NCI-H526 treated with DMSO at 0.1 percent for 48 hours (cell line): ENCODE data around the gene CYP21A2.
"Not testable (repeated sequence)": the region's sequence is repeated elsewhere in the genome, so short reads cannot be mapped to it uniquely, and the experiment has no call there.

Experiments
- DNase-seq: peaks from one replicate; lab custom pipeline; 2025; lab: John Stamatoyannopoulos, UW

Gene CYP21A2

DNA sequence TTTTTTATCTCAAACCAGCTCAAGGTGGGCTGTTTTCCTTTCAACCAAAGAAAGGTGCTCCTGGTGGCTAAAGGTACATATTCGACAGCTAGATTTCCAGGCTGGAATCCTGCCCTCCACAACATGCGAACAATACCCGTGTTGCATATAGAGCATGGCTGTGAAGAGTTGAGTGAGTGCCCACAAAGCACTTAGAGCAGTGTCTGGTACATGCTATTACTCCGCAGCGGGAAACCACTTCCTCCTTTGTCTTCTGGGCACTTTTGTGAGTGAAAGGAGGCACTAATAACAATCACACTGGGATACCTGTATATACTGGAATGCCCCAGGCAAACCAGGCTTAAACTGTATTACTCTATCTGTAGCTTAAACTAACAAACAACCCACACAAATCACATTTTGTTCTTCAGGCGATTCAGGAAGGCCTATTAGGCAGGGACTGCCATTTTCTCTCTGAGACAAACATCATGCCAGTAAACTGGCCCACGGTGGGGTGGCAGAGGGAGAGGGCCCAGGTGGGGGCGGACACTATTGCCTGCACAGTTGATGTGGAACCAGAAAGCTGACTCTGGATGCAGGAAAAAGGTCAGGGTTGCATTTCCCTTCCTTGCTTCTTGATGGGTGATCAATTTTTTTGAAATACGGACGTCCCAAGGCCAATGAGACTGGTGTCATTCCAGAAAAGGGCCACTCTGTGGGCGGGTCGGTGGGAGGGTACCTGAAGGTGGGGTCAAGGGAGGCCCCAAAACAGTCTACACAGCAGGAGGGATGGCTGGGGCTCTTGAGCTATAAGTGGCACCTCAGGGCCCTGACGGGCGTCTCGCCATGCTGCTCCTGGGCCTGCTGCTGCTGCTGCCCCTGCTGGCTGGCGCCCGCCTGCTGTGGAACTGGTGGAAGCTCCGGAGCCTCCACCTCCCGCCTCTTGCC lies at the start of gene CYP21A2:
CYP21A2 (plus strand) TSS at position 818 of the 927 bp plus-strand sequence; CDS start at position 826, 8 bp downstream.
- not testable (repeated sequence) for DNase-seq

DNA sequence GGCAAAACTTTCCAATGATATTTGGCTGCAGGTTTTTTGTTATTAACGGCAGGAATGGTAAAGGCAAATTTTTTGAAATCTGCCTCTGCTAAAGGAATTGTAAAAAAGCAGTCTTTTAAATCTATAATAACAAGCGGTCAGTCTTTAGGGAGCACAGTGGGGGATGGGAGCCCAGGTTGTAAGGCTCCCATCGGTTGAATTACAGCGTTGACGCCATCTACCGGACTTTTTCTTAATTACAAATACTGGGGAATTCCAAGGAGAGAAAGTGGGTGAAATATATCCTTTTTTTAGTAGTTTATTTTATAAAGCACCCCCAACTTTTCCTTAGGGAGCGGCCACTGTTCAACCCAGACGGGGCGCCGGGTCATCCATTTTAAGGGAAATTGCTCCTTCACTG lies 48.9 kb upstream of the CYP21A2 start:
- not testable (repeated sequence) for DNase-seq

DNA sequence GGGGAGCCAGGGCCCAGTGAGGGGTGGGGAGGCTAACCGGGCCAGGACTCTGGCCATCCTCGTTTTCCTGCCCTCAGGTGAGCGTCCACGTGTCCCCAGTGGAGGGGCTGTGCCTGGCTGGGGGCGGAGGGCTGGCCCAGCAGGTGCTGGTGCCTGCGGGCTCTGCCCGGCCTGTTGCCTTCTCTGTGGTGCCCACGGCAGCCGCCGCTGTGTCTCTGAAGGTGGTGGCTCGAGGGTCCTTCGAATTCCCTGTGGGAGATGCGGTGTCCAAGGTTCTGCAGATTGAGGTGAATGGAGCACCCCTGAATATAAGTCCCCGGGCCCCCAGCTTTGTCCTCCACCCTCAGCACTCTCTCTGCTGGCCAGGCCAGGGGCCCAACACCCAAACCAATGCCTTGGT lies 43.8 kb upstream of the CYP21A2 start:
- DNase-seq, result not testable (repeated sequence)

DNA sequence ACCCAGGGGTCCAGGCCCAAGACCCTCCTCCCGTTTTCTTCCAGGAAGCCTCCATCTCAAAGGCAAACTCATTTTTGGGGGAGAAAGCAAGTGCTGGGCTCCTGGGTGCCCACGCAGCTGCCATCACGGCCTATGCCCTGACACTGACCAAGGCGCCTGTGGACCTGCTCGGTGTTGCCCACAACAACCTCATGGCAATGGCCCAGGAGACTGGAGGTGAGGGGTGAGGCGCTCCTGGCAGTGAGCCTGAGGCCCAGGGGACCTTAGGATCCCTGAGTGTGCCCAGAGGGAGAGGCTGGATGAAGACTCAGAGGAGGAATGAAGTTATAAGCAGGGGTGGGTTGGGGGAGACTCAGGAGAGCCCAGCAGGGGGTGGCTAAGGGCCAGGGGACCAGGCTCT lies 41.8 kb upstream of the CYP21A2 start:
- DNase-seq, result not testable (repeated sequence)

DNA sequence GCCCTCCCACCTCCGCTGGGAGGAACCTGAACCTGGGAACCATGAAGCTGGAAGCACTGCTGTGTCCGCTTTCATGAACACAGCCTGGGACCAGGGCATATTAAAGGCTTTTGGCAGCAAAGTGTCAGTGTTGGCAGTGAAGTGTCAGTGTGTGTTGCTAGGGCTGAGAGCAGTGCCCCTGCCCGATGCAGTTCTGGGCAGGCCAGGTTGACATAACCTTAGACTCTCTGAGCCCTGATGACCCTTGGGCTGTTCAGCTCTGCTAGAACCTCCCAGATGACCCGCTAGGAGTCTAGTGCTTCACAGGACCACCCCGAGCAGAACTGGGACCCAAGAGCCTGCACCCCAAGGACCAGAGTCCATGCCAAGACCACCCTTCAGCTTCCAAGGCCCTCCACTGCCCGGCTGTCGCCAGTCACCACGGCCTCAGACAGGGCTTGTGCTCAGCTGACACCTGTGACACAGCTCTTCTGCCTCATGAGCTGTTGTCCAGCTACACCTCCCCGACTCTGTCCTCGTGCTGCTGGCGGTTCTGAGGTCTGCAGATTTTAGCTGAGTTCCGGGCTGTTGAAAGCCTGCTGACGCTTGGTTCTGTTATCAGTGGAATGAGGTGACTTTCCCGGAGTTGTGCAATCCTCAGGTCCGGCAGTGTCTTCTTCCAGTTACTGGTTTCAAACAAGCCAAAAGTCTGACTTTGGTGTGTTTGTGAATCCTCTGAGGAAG lies 35.5 kb upstream of the CYP21A2 start:
- DNase-seq, result not testable (repeated sequence)

DNA sequence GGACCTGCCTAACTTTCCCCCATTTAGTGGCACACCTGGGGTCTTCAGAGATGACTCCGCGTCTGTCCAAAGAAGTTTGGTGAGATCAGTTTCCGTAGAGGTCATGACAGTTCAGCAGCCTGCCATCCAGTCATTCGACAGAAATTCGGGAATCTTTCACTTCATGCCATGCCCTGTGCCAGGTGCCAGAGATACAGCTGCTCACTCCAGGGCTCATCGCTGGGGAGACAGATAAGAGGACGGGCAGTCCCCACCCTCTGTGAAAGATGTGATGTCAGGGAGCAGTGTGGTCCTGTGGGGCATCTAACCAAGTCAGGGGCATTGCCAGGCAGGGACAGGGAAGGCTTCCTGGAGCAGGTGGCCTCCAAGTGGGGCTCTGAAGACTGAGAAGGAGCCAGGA lies 34.9 kb upstream of the CYP21A2 start:
- not testable (repeated sequence) for DNase-seq

DNA sequence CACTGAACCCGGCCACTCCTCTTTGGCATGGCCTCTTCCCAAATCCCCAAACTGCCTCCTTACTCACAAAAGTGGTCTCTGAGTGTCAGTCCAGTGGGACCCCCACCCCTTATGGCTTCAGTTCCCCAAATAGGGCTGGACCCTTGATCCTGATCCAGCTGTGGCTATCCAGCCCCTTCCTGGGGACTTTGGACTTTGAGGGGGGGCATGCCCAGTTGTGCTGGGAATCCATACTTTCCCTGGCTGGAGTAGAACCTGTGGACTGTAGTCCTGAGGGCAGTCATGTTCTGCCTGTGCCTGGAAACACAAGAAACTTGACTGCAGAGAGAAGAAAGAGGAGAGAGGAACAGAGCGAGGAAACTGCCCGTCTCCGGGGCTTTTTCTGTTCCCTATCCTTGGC lies 33.8 kb upstream of the CYP21A2 start:
- DNase-seq, result not testable (repeated sequence)

DNA sequence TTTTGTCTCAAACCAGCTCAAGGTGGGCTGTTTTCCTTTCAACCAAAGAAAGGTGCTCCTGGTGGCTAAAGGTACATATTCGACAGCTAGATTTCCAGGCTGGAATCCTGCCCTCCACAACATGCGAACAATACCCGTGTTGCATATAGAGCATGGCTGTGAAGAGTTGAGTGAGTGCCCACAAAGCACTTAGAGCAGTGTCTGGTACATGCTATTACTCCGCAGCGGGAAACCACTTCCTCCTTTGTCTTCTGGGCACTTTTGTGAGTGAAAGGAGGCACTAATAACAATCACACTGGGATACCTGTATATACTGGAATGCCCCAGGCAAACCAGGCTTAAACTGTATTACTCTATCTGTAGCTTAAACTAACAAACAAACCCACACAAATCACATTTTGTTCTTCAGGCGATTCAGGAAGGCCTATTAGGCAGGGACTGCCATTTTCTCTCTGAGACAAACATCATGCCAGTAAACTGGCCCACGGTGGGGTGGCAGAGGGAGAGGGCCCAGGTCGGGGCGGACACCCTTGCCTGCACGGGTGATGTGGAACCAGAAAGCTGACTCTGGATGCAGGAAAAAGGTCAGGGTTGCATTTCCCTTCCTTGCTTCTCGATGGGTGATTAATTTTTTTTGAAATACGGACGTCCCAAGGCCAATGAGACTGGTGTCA lies 33.2 kb upstream of the CYP21A2 start:
- DNase-seq, result not testable (repeated sequence)

DNA sequence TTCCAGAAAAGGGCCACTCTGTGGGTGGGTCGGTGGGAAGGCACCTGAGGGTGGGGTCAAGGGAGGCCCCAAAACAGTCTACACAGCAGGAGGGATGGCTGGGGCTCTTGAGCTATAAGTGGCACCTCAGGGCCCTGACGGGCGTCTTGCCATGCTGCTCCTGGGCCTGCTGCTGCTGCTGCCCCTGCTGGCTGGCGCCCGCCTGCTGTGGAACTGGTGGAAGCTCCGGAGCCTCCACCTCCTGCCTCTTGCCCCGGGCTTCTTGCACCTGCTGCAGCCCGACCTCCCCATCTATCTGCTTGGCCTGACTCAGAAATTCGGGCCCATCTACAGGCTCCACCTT lies 32.7 kb upstream of the CYP21A2 start:
- not testable (repeated sequence) for DNase-seq

DNA sequence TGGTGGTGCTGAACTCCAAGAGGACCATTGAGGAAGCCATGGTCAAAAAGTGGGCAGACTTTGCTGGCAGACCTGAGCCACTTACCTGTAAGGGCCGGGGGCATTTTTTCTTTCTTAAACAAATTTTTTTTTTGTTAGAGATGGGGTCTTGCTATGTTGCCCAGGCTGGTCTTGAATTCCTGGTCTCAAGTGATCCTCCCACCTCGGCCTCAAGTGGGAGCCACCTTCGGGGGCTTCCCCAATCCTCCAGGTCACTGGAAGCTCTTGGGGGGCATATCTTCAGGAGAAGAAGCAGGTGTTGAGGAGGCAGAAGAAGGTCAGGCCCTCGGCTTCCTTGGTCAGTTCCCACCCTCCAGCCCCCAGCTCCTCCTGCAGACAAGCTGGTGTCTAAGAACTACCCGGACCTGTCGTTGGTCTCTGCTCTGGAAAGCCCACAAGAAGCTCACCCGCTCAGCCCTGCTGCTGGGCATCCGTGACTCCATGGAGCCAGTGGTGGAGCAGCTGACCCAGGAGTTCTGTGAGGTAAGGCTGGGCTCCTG lies 32.2 kb upstream of the CYP21A2 start:
- DNase-seq, result not testable (repeated sequence)

DNA sequence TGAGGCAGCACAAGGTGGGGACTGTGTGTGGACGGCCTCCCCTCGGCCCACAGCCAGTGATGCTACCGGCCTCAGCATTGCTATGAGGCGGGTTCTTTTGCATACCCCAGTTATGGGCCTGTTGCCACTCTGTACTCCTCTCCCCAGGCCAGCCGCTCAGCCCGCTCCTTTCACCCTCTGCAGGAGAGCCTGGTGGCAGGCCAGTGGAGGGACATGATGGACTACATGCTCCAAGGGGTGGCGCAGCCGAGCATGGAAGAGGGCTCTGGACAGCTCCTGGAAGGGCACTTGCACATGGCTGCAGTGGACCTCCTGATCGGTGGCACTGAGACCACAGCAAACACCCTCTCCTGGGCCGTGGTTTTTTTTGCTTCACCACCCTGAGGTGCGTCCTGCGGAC lies 31.1 kb upstream of the CYP21A2 start:
- not testable (repeated sequence) for DNase-seq

DNA sequence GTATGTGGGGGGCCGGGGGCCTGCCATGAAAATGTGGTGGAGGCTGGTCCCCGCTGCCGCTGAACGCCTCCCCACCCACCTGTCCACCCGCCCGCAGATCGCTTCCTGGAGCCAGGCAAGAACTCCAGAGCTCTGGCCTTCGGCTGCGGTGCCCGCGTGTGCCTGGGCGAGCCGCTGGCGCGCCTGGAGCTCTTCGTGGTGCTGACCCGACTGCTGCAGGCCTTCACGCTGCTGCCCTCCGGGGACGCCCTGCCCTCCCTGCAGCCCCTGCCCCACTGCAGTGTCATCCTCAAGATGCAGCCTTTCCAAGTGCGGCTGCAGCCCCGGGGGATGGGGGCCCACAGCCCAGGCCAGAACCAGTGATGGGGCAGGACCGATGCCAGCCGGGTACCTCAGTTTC lies 30.2 kb upstream of the CYP21A2 start:
- DNase-seq, result not testable (repeated sequence)

DNA sequence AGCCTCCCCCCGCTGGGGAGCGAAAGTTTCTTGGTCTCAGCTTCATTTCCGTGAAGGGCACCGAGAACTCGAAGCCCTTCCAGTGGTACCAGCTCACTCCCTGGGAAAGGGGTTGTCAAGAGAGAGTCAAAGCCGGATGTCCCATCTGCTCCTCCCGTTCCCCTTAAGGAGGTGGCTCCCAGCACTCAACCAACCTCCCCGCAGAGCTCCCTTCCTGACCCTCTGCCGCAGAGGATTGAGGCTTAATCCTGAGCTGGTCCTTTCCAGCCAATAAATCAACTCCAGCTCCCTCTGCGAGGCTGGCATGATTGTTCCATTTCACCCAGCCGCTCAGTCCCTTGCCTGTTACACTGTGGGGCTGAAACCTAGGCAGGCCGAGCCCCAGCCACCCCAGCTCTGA lies 29.6 kb upstream of the CYP21A2 start:
- not testable (repeated sequence) for DNase-seq

DNA sequence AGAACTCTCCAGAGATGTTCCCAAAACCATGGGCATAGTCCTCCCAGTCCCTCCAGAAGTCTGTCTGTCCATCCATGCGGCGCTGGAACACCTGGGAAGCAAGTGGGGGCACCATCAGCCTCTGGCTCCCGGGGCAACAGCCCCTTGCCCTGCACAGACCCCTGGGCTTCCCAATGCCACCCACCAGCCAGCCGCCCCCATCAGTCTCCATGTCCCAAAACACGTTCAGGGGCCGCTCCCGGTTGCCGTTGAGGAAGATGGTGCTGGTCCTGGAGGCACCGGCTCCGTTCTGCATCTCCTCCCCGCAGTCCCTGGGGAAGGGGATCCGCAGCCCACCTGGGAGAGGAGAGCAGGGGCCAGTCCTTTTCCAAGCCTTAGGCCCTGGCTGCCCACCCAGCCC lies 28.7 kb upstream of the CYP21A2 start:
- not testable (repeated sequence) for DNase-seq

DNA sequence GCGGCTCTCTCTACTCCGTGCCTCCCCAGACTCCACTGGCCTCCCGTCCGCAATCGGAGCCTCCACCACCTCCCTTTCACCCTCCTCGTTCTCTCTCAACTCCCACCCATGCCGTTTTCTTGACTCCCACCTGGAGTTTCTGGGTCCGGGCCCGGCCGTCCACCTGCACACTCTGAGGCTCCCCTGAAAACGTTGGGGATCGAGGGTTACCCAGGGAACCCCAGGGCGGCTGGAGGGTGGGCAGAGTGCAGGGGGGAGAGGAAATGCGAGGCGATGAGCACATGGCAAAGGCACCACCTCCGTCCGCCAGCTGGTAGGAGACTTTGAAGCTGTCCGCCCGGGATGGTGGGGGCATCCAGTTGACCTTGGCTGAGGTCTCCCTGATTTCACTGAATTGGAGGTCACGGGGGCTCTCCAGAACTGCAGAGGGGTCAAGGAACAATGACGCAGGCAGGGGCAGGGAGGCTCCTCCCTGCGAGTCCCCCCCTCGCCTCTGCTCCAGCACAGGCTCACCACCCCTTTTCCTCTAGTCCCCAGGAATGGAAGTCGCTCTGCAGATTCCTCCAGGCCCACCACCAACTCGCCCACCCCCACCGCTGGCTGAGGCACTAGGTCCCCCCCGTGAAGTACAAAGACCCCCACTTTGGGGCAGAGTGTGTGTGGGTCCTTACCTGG lies 27.2 kb upstream of the CYP21A2 start:
- DNase-seq, result not testable (repeated sequence)

DNA sequence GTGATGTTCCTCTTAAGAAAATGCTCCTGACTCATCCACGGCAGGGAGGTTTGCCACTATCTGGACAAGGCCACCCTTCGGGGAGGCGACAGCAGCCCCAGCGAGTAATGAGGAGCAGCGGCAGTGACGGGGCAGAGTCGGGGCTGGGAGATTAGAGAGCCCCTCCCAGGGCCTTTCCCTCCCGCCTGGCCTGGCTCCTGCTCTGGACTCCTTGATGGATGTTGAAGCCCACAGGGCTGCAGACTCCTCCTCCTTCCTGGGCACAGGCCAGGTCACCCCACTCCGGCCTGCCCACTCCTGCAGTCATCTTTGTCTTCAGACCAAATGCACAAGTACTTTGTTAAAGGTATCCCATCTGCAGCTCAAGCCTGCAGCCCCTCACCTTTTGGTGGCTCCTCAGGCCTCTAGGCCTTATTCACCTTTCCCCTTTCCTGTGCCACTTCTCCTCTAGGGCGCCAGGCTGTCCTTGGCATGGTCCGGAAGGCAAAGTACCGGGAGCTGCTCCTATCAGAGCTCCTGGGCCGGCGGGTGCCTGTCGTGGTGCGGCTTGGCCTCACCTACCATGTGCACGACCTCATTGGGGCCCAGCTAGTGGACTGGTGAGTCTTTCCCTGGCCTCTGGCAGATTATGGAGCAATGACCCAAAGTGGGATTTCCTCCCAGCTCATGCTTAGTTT lies 25.1 kb upstream of the CYP21A2 start:
- not testable (repeated sequence) for DNase-seq

DNA sequence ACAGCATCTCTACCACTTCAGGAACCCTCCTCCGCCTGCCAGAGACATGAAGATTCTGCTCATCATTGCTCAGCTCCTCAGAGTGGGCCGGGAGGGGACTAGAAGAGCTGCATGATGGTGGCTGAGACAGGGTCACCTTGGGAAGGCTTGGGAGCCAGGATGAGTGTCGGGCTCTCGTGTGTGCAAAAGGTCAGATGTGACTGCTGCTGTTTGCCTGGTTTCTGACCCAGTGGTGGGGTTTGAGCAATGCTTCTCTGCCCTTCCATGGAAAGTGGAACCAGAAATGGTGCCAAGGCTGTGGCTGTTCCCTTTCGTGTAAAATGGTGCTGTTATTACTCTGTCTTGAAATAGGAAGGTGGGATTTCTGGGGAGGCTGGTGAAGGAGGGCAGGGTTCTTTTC lies 24.5 kb upstream of the CYP21A2 start:
- DNase-seq, result not testable (repeated sequence)

DNA sequence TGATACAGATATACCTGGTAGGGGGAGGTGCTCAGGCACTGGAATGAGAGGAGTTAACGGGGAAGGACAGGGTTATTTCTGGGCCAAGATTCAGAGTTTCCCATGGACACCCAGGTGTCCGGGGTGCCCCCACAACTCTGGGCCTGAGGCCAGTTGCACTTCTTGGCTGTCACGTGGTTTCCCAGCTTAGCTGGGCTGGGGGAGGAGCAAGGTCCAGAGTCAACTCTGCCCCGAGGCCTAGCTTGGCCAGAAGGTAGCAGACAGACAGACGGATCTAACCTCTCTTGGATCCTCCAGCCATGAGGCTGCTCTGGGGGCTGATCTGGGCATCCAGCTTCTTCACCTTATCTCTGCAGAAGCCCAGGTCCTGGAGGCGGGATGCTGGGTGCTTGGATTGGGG lies 23.7 kb upstream of the CYP21A2 start, which contains the start of gene C4B:
C4B (plus strand) TSS at position 249 of the 400 bp plus-strand sequence; CDS start at position 300, 51 bp downstream.
- DNase-seq, result not testable (repeated sequence)

DNA sequence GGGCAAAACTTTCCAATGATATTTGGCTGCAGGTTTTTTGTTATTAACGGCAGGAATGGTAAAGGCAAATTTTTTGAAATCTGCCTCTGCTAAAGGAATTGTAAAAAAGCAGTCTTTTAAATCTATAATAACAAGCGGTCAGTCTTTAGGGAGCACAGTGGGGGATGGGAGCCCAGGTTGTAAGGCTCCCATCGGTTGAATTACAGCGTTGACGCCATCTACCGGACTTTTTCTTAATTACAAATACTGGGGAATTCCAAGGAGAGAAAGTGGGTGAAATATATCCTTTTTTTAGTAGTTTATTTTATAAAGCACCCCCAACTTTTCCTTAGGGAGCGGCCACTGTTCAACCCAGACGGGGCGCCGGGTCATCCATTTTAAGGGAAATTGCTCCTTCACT lies 16.1 kb upstream of the CYP21A2 start:
- not testable (repeated sequence) for DNase-seq

DNA sequence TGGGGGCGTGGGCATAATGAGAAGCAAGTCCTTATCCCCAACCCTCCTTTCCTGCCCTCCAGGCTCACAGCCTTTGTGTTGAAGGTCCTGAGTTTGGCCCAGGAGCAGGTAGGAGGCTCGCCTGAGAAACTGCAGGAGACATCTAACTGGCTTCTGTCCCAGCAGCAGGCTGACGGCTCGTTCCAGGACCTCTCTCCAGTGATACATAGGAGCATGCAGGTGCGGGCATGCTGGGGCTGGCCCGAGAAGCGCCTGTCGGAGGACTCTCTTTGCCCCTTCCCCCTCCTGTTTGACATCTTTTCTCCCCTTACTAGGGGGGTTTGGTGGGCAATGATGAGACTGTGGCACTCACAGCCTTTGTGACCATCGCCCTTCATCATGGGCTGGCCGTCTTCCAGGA lies 9.6 kb upstream of the CYP21A2 start:
- DNase-seq, result not testable (repeated sequence)

DNA sequence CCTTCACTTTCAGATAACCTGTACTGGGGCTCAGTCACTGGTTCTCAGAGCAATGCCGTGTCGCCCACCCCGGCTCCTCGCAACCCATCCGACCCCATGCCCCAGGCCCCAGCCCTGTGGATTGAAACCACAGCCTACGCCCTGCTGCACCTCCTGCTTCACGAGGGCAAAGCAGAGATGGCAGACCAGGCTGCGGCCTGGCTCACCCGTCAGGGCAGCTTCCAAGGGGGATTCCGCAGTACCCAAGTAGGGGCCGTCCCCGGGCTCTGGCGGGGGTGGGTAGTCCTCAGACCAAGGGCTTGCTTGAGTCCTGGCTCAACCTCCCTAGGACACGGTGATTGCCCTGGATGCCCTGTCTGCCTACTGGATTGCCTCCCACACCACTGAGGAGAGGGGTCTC lies 8.7 kb upstream of the CYP21A2 start:
- not testable (repeated sequence) for DNase-seq
